HEK293 (cell line): Measurements from ENCODE around the gene S1PR4.

Experiments
- CTCF ChIA-PET: fragments of 350-600 bp; formaldehyde crosslinking; extraction: SDS; loops from one replicate; lab custom pipeline; 2021; ENCODE audit warnings: antibody characterized with exemption; lab: Yijun Ruan, JAX
- POLR2A ChIA-PET: fragments of 300-600 bp; formaldehyde crosslinking; extraction: SDS; loops from one replicate; lab custom pipeline; 2020; ENCODE audit warnings: antibody characterized with exemption, inconsistent platforms; lab: Yijun Ruan, JAX
- H3K27ac ChIP-seq: fragments of 200-500 bp; sonication (Bioruptor generic); 2 replicates; pipeline ENCODE4 v1.5.1; 2014; ENCODE audit warnings: low read depth, low read length, control low read depth, inconsistent platforms; ENCODE audit errors: extremely low read depth
- H3K36me3 ChIP-seq, 2 experiments: fragments of 200-500 bp in 1 of 2; sonication (Bioruptor generic) in 1 of 2; 1 replicate in 1 of 2; 2 replicates in 1 of 2; pipeline ENCODE4 v1.5.1; 2014 to 2017; ENCODE audit warnings: inconsistent platforms in 2 of 2, low read length in 2 of 2; ENCODE audit not compliant: control insufficient read depth in 2 of 2, insufficient read depth in 1 of 2
- H3K4me1 ChIP-seq: fragments of 200-500 bp; sonication (Bioruptor generic); 2 replicates; pipeline ENCODE4 v1.5.1; 2014; ENCODE audit warnings: mild to moderate bottlenecking, low read length, inconsistent platforms; ENCODE audit not compliant: control insufficient read depth, insufficient read depth
- H3K4me3 ChIP-seq: 2 replicates; pipeline ENCODE4 v1.5.1; 2011; ENCODE audit warnings: low read depth, mild to moderate bottlenecking, control low read depth, low read length, moderate library complexity
- H3K9me3 ChIP-seq: fragments of 200-500 bp; sonication (Bioruptor generic); 2 replicates; pipeline ENCODE4 v1.5.1; 2014; ENCODE audit warnings: low read depth, low read length, inconsistent platforms; ENCODE audit not compliant: control insufficient read depth, insufficient read depth
- GLI2 ChIP-seq: fragments of 450-650 bp; formaldehyde crosslinking; IDR thresholded peaks from 2 replicates; pipeline ENCODE4; 2017; ENCODE audit warnings: missing biosample characterization, missing genetic modification characterization, low read depth, borderline replicate concordance
- GLIS1 ChIP-seq: fragments of 450-650 bp; formaldehyde crosslinking; IDR thresholded peaks from 2 replicates; pipeline ENCODE4 v1.5.1; 2016; ENCODE audit warnings: missing biosample characterization, missing genetic modification characterization
- GLIS2 ChIP-seq: fragments of 450-650 bp; formaldehyde crosslinking; IDR thresholded peaks from 2 replicates; pipeline ENCODE4 v1.5.1; 2016; ENCODE audit warnings: missing biosample characterization, missing genetic modification characterization
- HOXA7 ChIP-seq: sonication (generic); formaldehyde crosslinking; IDR thresholded peaks from 2 replicates; pipeline ENCODE4 v1.8.1; 2022; ENCODE audit warnings: missing genetic modification reagents, borderline replicate concordance
- KLF8 ChIP-seq: fragments of 450-650 bp; formaldehyde crosslinking; IDR thresholded peaks from 2 replicates; pipeline ENCODE4 v1.5.1; 2016; ENCODE audit warnings: missing biosample characterization, missing genetic modification characterization
- MEIS1 ChIP-seq: sonication (generic); formaldehyde crosslinking; IDR thresholded peaks from 2 replicates; pipeline ENCODE4 v1.8.1; 2022; ENCODE audit warnings: missing genetic modification reagents, mild to moderate bottlenecking, borderline replicate concordance
- PATZ1 ChIP-seq: fragments of 450-650 bp; formaldehyde crosslinking; IDR thresholded peaks from 2 replicates; pipeline ENCODE4 v1.5.1; 2016; ENCODE audit warnings: missing biosample characterization, missing genetic modification characterization
- SALL2 ChIP-seq: fragments of 450-650 bp; formaldehyde crosslinking; IDR thresholded peaks from 2 replicates; pipeline ENCODE4 v1.5.0; 2017; ENCODE audit warnings: missing biosample characterization, mild to moderate bottlenecking, missing genetic modification characterization, borderline replicate concordance
- TSHZ1 ChIP-seq: fragments of 450-650 bp; formaldehyde crosslinking; IDR thresholded peaks from 2 replicates; pipeline ENCODE4 v1.5.1; 2016; ENCODE audit warnings: missing biosample characterization, missing genetic modification characterization, borderline replicate concordance
- ZBTB20 ChIP-seq: fragments of 450-650 bp; formaldehyde crosslinking; IDR thresholded peaks from 2 replicates; pipeline ENCODE4 v1.5.1; 2016; ENCODE audit warnings: missing biosample characterization, missing genetic modification characterization
- ZBTB44 ChIP-seq: fragments of 450-650 bp; IDR thresholded peaks from 2 replicates; pipeline ENCODE4 v1.5.1; 2018; ENCODE audit warnings: missing biosample characterization, mild to moderate bottlenecking, missing genetic modification characterization
- ZFP41 ChIP-seq: fragments of 450-650 bp; formaldehyde crosslinking; IDR thresholded peaks from 2 replicates; pipeline ENCODE4 v1.5.1; 2016; ENCODE audit warnings: missing biosample characterization, missing genetic modification characterization, borderline replicate concordance
- ZFP69B ChIP-seq: fragments of 450-650 bp; formaldehyde crosslinking; IDR thresholded peaks from 2 replicates; pipeline ENCODE4 v1.5.1; 2016; ENCODE audit warnings: missing biosample characterization, missing genetic modification characterization
- ZIC2 ChIP-seq: fragments of 450-650 bp; formaldehyde crosslinking; IDR thresholded peaks from 2 replicates; pipeline ENCODE4 v1.5.1; 2016; ENCODE audit warnings: missing biosample characterization, missing genetic modification characterization
- ZNF10 ChIP-seq: fragments of 450-650 bp; formaldehyde crosslinking; IDR thresholded peaks from 2 replicates; pipeline ENCODE4 v1.5.1; 2017; ENCODE audit warnings: missing biosample characterization, missing genetic modification characterization
- ZNF132 ChIP-seq: fragments of 450-650 bp; formaldehyde crosslinking; IDR thresholded peaks from 2 replicates; pipeline ENCODE4 v1.5.1; 2017; ENCODE audit warnings: missing biosample characterization, missing genetic modification characterization, borderline replicate concordance
- ZNF26 ChIP-seq: fragments of 450-650 bp; formaldehyde crosslinking; IDR thresholded peaks from 2 replicates; pipeline ENCODE4 v1.5.1; 2016; ENCODE audit warnings: missing biosample characterization, missing genetic modification characterization
- ZNF266 ChIP-seq: fragments of 450-650 bp; formaldehyde crosslinking; IDR thresholded peaks from 2 replicates; pipeline ENCODE4 v1.5.1; 2016; ENCODE audit warnings: missing biosample characterization, missing genetic modification characterization, low read depth
- ZNF529 ChIP-seq: fragments of 450-650 bp; formaldehyde crosslinking; IDR thresholded peaks from 2 replicates; pipeline ENCODE4 v1.5.1; 2017; ENCODE audit warnings: missing genetic modification characterization, missing biosample characterization; ENCODE audit not compliant: insufficient replicate concordance
- ZNF580 ChIP-seq: fragments of 450-650 bp; formaldehyde crosslinking; IDR thresholded peaks from 2 replicates; pipeline ENCODE4 v1.5.1; 2016; ENCODE audit warnings: missing biosample characterization, missing genetic modification characterization
- ZNF621 ChIP-seq: fragments of 450-650 bp; formaldehyde crosslinking; IDR thresholded peaks from 2 replicates; pipeline ENCODE4 v1.5.1; 2017; ENCODE audit warnings: missing biosample characterization, missing genetic modification characterization
- ZNF624 ChIP-seq: fragments of 450-650 bp; formaldehyde crosslinking; IDR thresholded peaks from 2 replicates; pipeline ENCODE4 v1.5.1; 2017; ENCODE audit warnings: missing biosample characterization, missing genetic modification characterization
- ZNF629 ChIP-seq: fragments of 450-650 bp; formaldehyde crosslinking; IDR thresholded peaks from 2 replicates; pipeline ENCODE4 v1.5.1; 2017; ENCODE audit warnings: missing biosample characterization, missing genetic modification characterization
- ZNF701 ChIP-seq: fragments of 450-650 bp; formaldehyde crosslinking; IDR thresholded peaks from 2 replicates; pipeline ENCODE4 v1.5.1; 2016; ENCODE audit warnings: missing biosample characterization, missing genetic modification characterization
- ZNF776 ChIP-seq: fragments of 450-650 bp; formaldehyde crosslinking; IDR thresholded peaks from 2 replicates; pipeline ENCODE4 v1.5.0; 2017; ENCODE audit warnings: missing biosample characterization, missing genetic modification characterization, borderline replicate concordance
- ZNF785 ChIP-seq: fragments of 450-650 bp; formaldehyde crosslinking; IDR thresholded peaks from 2 replicates; pipeline ENCODE4 v1.5.1; 2016; ENCODE audit warnings: missing biosample characterization, missing genetic modification characterization

Gene S1PR4

GRCh38 chr19:3189702-3190469 is 11.3 kb downstream of the S1PR4 start:
- Histone ChIP-seq H3K36me3 (peaks cover 0 to 48% of the 10 kb centered on the region in 2 experiments; a peak in 2 of 3 replicates), H3K4me1 (peaks cover 5% of the 10 kb centered on the region), H3K9me3 (no peaks in the 10 kb centered on the region), H3K4me3 (no peak overlapping the region)
- CTCF ChIA-PET, result interaction anchor here (0.6 to 0.7 kb wide), 2 partner anchors 227 to 599 kb away, joined by 3 read pairs; no protein-coding TSS in a partner anchor
- no peak for TF ChIP-seq TSHZ1 (tag by site-specific recombination)
- no peak for TF ChIP-seq ZNF624 (tag by site-specific recombination)
- 0 out of 2 replicates have a peak, but pooled peaks have one; percentile 24 for TF ChIP-seq GLIS2 (tag by site-specific recombination)
- TF ChIP-seq ZNF580 (tag by site-specific recombination), result no peak
- TF ChIP-seq ZNF132 (tag by site-specific recombination), result no peak
- TF ChIP-seq ZNF621 (tag by site-specific recombination), result no peak
- TF ChIP-seq ZFP41 (tag by site-specific recombination), result no peak
- no peak for TF ChIP-seq ZNF629 (tag by site-specific recombination)
- no peak for TF ChIP-seq ZNF785 (tag by site-specific recombination)
- TF ChIP-seq GLIS1 (tag by site-specific recombination), result peak; percentile 86
- no peak for TF ChIP-seq ZBTB44 (tag by site-specific recombination)
- peak; percentile 74 for TF ChIP-seq ZIC2 (tag by site-specific recombination)
- TF ChIP-seq MEIS1, result no peak
- no peak for TF ChIP-seq PATZ1 (tag by site-specific recombination)
- TF ChIP-seq, all 188 proteins: peak for 3
- POLR2A ChIA-PET, result no interaction called here
- H3K27ac ChIP-seq, result no peak overlapping the region

GRCh38 chr19:3190470-3190770 is 11.9 kb downstream of the S1PR4 start:
- H3K4me3 ChIP-seq, result no peak overlapping the region
- no peaks in the 10 kb centered on the region for H3K9me3 ChIP-seq
- H3K27ac ChIP-seq, result no peak overlapping the region
- POLR2A ChIA-PET, result no interaction called here
- H3K36me3 ChIP-seq, result peaks cover 0 to 48% of the 10 kb centered on the region in 2 experiments; a peak in 2 of 3 replicates
- H3K4me1 ChIP-seq, result peaks cover 5% of the 10 kb centered on the region
- CTCF ChIA-PET, result interaction anchor here (0.6 kb wide), 1 partner anchor 228 kb away, joined by 3 read pairs; no protein-coding TSS in a partner anchor
- TF ChIP-seq ZNF776 (tag by site-specific recombination), result no peak
- TF ChIP-seq GLI2 (tag by site-specific recombination), result no peak
- TF ChIP-seq KLF8 (tag by site-specific recombination), result no peak
- TF ChIP-seq ZFP69B (tag by site-specific recombination), result no peak
- no peak for TF ChIP-seq ZNF266 (tag by site-specific recombination)
- TF ChIP-seq ZBTB20 (tag by site-specific recombination), result no peak
- TF ChIP-seq ZNF26, result no peak
- TF ChIP-seq SALL2 (tag by site-specific recombination), result no peak
- TF ChIP-seq HOXA7, result no peak
- TF ChIP-seq ZNF701 (tag by site-specific recombination), result no peak
- TF ChIP-seq ZNF529, result no peak
- no peak for TF ChIP-seq ZNF10 (tag by site-specific recombination)
